GM18508 (cell line): ENCODE results near the gene STK10.

Experiments
- ATAC-seq: cut with Tn5 transposase; IDR thresholded peaks from one replicate; pipeline ENCODE4 v1.9.1; 2021; ENCODE audit warnings: moderate number of reproducible peaks; ENCODE audit not compliant: insufficient read depth, unreplicated experiment

STK10 gene

GRCh38 chr5:172111852-172112225, 76.2 kb downstream of the STK10 start:
- ATAC-seq: no peak

GRCh38 chr5:172110921-172111851, 76.8 kb downstream of the STK10 start:
- ATAC-seq: peak; percentile 60

- ATAC-seq: no peak
Observed at GRCh38 chr5:172110260-172110815, 77.7 kb downstream of the STK10 start.

GRCh38 chr5:172109749-172110148, 78.3 kb downstream of the STK10 start:
- ATAC-seq: no peak

- no peak for ATAC-seq
Observed at GRCh38 chr5:172107571-172107970, 80.5 kb downstream of the STK10 start.

GRCh38 chr5:172106511-172107356, 81.3 kb downstream of the STK10 start:
- no peak for ATAC-seq

GRCh38 chr5:172105811-172106210, 82.2 kb downstream of the STK10 start:
- no peak for ATAC-seq

- ATAC-seq: no peak
Observed at GRCh38 chr5:172104801-172105701, 83.0 kb downstream of the STK10 start.

- no peak for ATAC-seq
Observed at GRCh38 chr5:172104021-172104420, 84.0 kb downstream of the STK10 start.

GRCh38 chr5:172102913-172103626, 85.0 kb downstream of the STK10 start:
- no peak for ATAC-seq

- ATAC-seq: no peak
Observed at GRCh38 chr5:172102218-172102870, 85.7 kb downstream of the STK10 start.

- ATAC-seq: no peak
Observed at GRCh38 chr5:172101547-172102217, 86.3 kb downstream of the STK10 start.

- ATAC-seq: no peak
Observed at GRCh38 chr5:172098883-172099282, 89.1 kb downstream of the STK10 start.

- ATAC-seq: no peak
Observed at GRCh38 chr5:172098046-172098445, 90.0 kb downstream of the STK10 start.

- no peak for ATAC-seq
Observed at GRCh38 chr5:172097356-172097755, 90.7 kb downstream of the STK10 start.

- ATAC-seq: no peak
Observed at GRCh38 chr5:172096207-172096940, 91.7 kb downstream of the STK10 start.

GRCh38 chr5:172095368-172096206, 92.4 kb downstream of the STK10 start:
- ATAC-seq: no peak
